Colonic mucosa (tissue), 4 donors: ENCODE results near the gene KIF6. TPM values are rescaled to one million over a fixed set of nuclear protein-coding genes. Genes with fewer than 3 reads are reported as not detected.

Experiments
- DNase-seq: peaks from one replicate; pipeline ENCODE4 v3.0.0-alpha.2; 2020
- H3K27ac ChIP-seq: fragments of 200-600 bp; one replicate; pipeline ENCODE4 v1.8.0; 2021
- H3K27me3 ChIP-seq: fragments of 200-600 bp; one replicate; pipeline ENCODE4 v1.8.0; 2021
- H3K36me3 ChIP-seq: fragments of 200-600 bp; one replicate; pipeline ENCODE4 v1.8.0; 2021
- H3K4me1 ChIP-seq: fragments of 200-600 bp; one replicate; pipeline ENCODE4 v1.8.0; 2021; ENCODE audit warnings: mild to moderate bottlenecking
- H3K4me3 ChIP-seq: fragments of 200-600 bp; one replicate; pipeline ENCODE4 v1.8.0; 2021
- H3K9ac ChIP-seq, 2 donors: one replicate each; pipeline ENCODE4 v1.7.0; 2013; ENCODE audit warnings: control low read depth in 2 of 2, low read depth in 2 of 2, low read length in 2 of 2
- H3K9me3 ChIP-seq: fragments of 200-600 bp; one replicate; pipeline ENCODE4 v1.8.0; 2021
- CTCF ChIP-seq: fragments of 200-600 bp; IDR thresholded peaks from one replicate; pipeline ENCODE4 v1.8.0; 2022; ENCODE audit warnings: antibody characterized with exemption, mild to moderate bottlenecking
- intact Hi-C: fragments of 100-400 bp; cut with DNase I; formaldehyde crosslinking; loops from one replicate; pipeline ENCODE4 v1.14.1; 2022
- total RNA-seq, 2 donors: library from RNA; stranded (reverse); fragmentation: NEBNext Ultra II Directional in 1 of 2; extraction: Animal tissue kit (Norgen Biotek cat#: 25700) in 1 of 2; gene quantifications; one replicate each; pipeline ENCODE4 v1.2.1, GENCODE V29; 2021
- donor health status: healthy.
- donor health status: DM: no; HTN: no; CAD: no.
- donor health status: DM: no; HTN: no; CAD: no.

The KIF6 gene
- total RNA-seq, 2 donors from 2014 or later = 0.08 to 0.17 TPM

- Histone ChIP-seq H3K27me3 (no peaks in the 10 kb centered on the region), H3K4me1 (no peaks in the 10 kb centered on the region), H3K9me3 (no peaks in the 10 kb centered on the region), H3K4me3 (no peak overlapping the region), H3K9ac (no peak overlapping the region), H3K27ac (no peak overlapping the region), H3K36me3 (no peaks in the 10 kb centered on the region)
- intact Hi-C loops = no loop called here
- TF ChIP-seq CTCF = no peak
- DNase-seq = no peak
Measured at GRCh38 chr6:39527792-39528564, 197.2 kb downstream of the KIF6 start.

GRCh38 chr6:39524007-39524406 lies 201.2 kb downstream of the KIF6 start:
- no peak overlapping the region for H3K4me3 ChIP-seq
- TF ChIP-seq CTCF = no peak
- no peak for DNase-seq

GRCh38 chr6:39521958-39522357 lies 203.2 kb downstream of the KIF6 start:
- no peak overlapping the region for H3K9ac ChIP-seq
- intact Hi-C loops = no loop called here
- DNase-seq = no peak
- H3K27me3 ChIP-seq = no peaks in the 10 kb centered on the region
- H3K27ac ChIP-seq = no peak overlapping the region
- H3K36me3 ChIP-seq = no peaks in the 10 kb centered on the region
- H3K4me3 ChIP-seq = no peak overlapping the region
- no peaks in the 10 kb centered on the region for H3K9me3 ChIP-seq
- TF ChIP-seq CTCF = no peak
- no peaks in the 10 kb centered on the region for H3K4me1 ChIP-seq

More at GRCh38 chr6:39524007-39524406, 201.2 kb downstream of the KIF6 start:
- H3K27me3 ChIP-seq = no peaks in the 10 kb centered on the region
- intact Hi-C loops = no loop called here
- no peaks in the 10 kb centered on the region for H3K4me1 ChIP-seq
- H3K9me3 ChIP-seq = no peaks in the 10 kb centered on the region
- no peak overlapping the region for H3K9ac ChIP-seq
- no peaks in the 10 kb centered on the region for H3K36me3 ChIP-seq
- no peak overlapping the region for H3K27ac ChIP-seq

GRCh38 chr6:39520916-39521315 lies 204.3 kb downstream of the KIF6 start:
- no peaks in the 10 kb centered on the region for H3K9me3 ChIP-seq
- intact Hi-C loops = no loop called here
- H3K4me3 ChIP-seq = no peak overlapping the region
- H3K4me1 ChIP-seq = no peaks in the 10 kb centered on the region
- no peak for DNase-seq
- H3K36me3 ChIP-seq = no peaks in the 10 kb centered on the region
- no peak for TF ChIP-seq CTCF
- no peak overlapping the region for H3K27ac ChIP-seq
- no peaks in the 10 kb centered on the region for H3K27me3 ChIP-seq
- H3K9ac ChIP-seq = no peak overlapping the region

GRCh38 chr6:39520411-39520810 lies 204.8 kb downstream of the KIF6 start:
- no peaks in the 10 kb centered on the region for H3K36me3 ChIP-seq
- no peaks in the 10 kb centered on the region for H3K4me1 ChIP-seq
- DNase-seq = no peak
- H3K4me3 ChIP-seq = no peak overlapping the region
- H3K27ac ChIP-seq = no peak overlapping the region
- no peaks in the 10 kb centered on the region for H3K9me3 ChIP-seq
- intact Hi-C loops = no loop called here
- H3K9ac ChIP-seq = no peak overlapping the region
- no peak for TF ChIP-seq CTCF
- H3K27me3 ChIP-seq = no peaks in the 10 kb centered on the region
